Measurements from ENCODE around the gene ADAM12.

ADAM12 gene

DNA sequence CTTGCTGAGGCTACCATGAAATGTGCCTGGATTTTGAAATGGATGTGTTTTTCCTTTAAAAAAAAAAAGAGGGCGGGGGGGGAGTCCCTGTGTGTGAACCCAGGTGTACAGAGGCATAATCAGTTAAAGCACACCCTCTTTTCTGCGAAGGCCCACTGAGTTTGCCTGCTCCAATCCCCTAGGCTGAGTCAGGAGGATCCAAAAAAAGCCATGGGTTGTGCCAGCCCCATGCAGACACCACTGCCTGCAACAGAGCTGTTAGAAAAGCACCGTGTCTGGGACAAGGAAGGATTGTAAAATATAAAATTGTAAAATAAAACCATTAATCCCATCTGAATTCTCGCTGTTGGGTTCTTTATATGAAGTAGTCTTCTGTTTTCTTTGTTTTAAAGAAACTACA is 217.9 kb downstream of the ADAM12 start:
- no peak for TF ChIP-seq NFIC (IDR thresholded peaks at IDR 0.05)
- TF ChIP-seq YY1 (IDR thresholded peaks at IDR 0.05; ENCODE audit: low read depth) = no peak
- no peak for TF ChIP-seq TEAD4 (IDR thresholded peaks at IDR 0.05)
- TF ChIP-seq EP300 (IDR thresholded peaks at IDR 0.05; ENCODE audit: borderline replicate concordance) = no peak
- TF ChIP-seq CREB1 (IDR thresholded peaks at IDR 0.05; ENCODE audit: low read depth) = no peak
- no peak for TF ChIP-seq USF1 (IDR thresholded peaks at IDR 0.05)
- no peak for TF ChIP-seq EGR1 (IDR thresholded peaks at IDR 0.05)
- TF ChIP-seq RAD21 (IDR thresholded peaks at IDR 0.05; ENCODE audit: low read depth) = no peak
- no peak for TF ChIP-seq MAX (IDR thresholded peaks at IDR 0.05)
- no peak for TF ChIP-seq FOXM1 (IDR thresholded peaks at IDR 0.05; ENCODE audit: borderline replicate concordance, low read depth)
- TF ChIP-seq REST (IDR thresholded peaks at IDR 0.05; ENCODE audit: low read depth) = no peak
- no peak for TF ChIP-seq CEBPB (IDR thresholded peaks at IDR 0.05)
- TF ChIP-seq TAF1 (IDR thresholded peaks at IDR 0.05; ENCODE audit: low read depth) = no peak
- no peak for TF ChIP-seq TCF12 (IDR thresholded peaks at IDR 0.05; ENCODE audit: low read depth)
- TF ChIP-seq ZBTB7A (IDR thresholded peaks at IDR 0.05; ENCODE audit: low read depth) = no peak

GRCh38 chr10:126169899-126170298 is 218.4 kb downstream of the ADAM12 start:
- TF ChIP-seq EP300 (IDR thresholded peaks at IDR 0.05; ENCODE audit: borderline replicate concordance) (no peak), ZBTB7A (IDR thresholded peaks at IDR 0.05; ENCODE audit: low read depth) (no peak), NFIC (IDR thresholded peaks at IDR 0.05) (no peak), EGR1 (IDR thresholded peaks at IDR 0.05) (no peak), RAD21 (IDR thresholded peaks at IDR 0.05; ENCODE audit: low read depth) (no peak), TAF1 (IDR thresholded peaks at IDR 0.05; ENCODE audit: low read depth) (no peak), TEAD4 (IDR thresholded peaks at IDR 0.05) (no peak), USF1 (IDR thresholded peaks at IDR 0.05) (no peak), TCF12 (IDR thresholded peaks at IDR 0.05; ENCODE audit: low read depth) (no peak), CEBPB (IDR thresholded peaks at IDR 0.05) (no peak), CREB1 (IDR thresholded peaks at IDR 0.05; ENCODE audit: low read depth) (no peak), FOXM1 (IDR thresholded peaks at IDR 0.05; ENCODE audit: borderline replicate concordance, low read depth) (no peak), REST (IDR thresholded peaks at IDR 0.05; ENCODE audit: low read depth) (no peak), YY1 (IDR thresholded peaks at IDR 0.05; ENCODE audit: low read depth) (no peak), MAX (IDR thresholded peaks at IDR 0.05) (no peak)

DNA sequence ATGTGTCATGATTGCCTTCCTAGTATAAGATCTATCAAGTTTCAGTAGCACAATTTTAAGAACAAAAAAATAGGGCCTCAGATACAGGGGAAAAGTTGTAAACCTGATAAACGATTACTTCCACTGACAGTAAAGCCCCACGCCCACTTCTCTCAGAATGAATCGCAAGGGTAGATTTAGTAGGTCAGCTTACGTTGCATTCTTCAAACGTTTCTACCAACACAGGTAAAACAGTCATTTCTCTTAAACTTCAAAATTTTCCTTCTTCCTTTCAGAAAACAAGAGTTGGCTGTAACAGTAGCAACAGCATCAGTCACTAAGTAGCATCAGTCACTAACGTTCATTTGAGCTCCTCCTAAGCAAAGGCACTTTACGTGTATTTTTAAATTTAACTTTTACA is 221.5 kb downstream of the ADAM12 start:
- TF ChIP-seq NFIC (IDR thresholded peaks at IDR 0.05) = no peak
- no peak for TF ChIP-seq FOXM1 (IDR thresholded peaks at IDR 0.05; ENCODE audit: borderline replicate concordance, low read depth)
- TF ChIP-seq ZBTB7A (IDR thresholded peaks at IDR 0.05; ENCODE audit: low read depth) = no peak
- TF ChIP-seq RAD21 (IDR thresholded peaks at IDR 0.05; ENCODE audit: low read depth) = no peak
- TF ChIP-seq EP300 (IDR thresholded peaks at IDR 0.05; ENCODE audit: borderline replicate concordance) = no peak

DNA sequence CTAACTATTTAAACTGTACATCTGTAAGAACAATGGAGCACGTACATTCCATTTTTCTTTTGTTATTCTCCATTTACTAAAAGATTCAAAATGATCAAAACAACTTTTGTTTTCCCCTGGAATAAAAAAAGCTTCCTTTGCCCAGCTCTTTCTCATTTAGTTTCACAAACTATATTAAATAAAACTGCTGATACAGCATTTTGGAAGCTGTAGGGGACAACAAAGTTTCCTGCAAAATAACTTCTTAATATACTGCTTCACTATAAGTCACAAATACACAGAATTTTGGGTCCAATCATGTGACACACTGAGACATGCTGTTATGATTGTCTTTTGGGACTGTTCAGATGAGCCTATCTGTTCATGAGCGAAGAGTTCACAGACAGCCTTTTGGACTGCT is 222.4 kb downstream of the ADAM12 start:
- TF ChIP-seq TEAD4 (IDR thresholded peaks at IDR 0.05) (no peak), FOXM1 (IDR thresholded peaks at IDR 0.05; ENCODE audit: borderline replicate concordance, low read depth) (no peak), NFIC (IDR thresholded peaks at IDR 0.05) (no peak), EGR1 (IDR thresholded peaks at IDR 0.05) (no peak), REST (IDR thresholded peaks at IDR 0.05; ENCODE audit: low read depth) (no peak), EP300 (IDR thresholded peaks at IDR 0.05; ENCODE audit: borderline replicate concordance) (no peak), ZBTB7A (IDR thresholded peaks at IDR 0.05; ENCODE audit: low read depth) (no peak), RAD21 (IDR thresholded peaks at IDR 0.05; ENCODE audit: low read depth) (no peak), CEBPB (IDR thresholded peaks at IDR 0.05) (no peak), YY1 (IDR thresholded peaks at IDR 0.05; ENCODE audit: low read depth) (no peak), USF1 (IDR thresholded peaks at IDR 0.05) (no peak), TAF1 (IDR thresholded peaks at IDR 0.05; ENCODE audit: low read depth) (no peak), MAX (IDR thresholded peaks at IDR 0.05) (no peak)
